WERI-Rb-1 (cell line): ENCODE data around the gene CNFN.

Experiments
- DNase-seq: peaks from one replicate; pipeline ENCODE4 v3.0.0-alpha.2; 2020
- H3K27ac ChIP-seq: fragments of 250-450 bp; sonication (Bioruptor Pico); 2 replicates; pipeline ENCODE4 v1.5.1; 2020; ENCODE audit warnings: mild to moderate bottlenecking, moderate library complexity
- H3K27me3 ChIP-seq: fragments of 250-450 bp; sonication (Bioruptor Pico); 2 replicates; pipeline ENCODE4 v1.5.1; 2021; ENCODE audit warnings: mild to moderate bottlenecking, low read depth, moderate library complexity; ENCODE audit not compliant: insufficient read depth, severe bottlenecking
- H3K36me3 ChIP-seq: fragments of 250-450 bp; sonication (Bioruptor Pico); 2 replicates; pipeline ENCODE4 v1.5.1; 2020; ENCODE audit warnings: mild to moderate bottlenecking, moderate library complexity
- H3K4me3 ChIP-seq: 2 replicates; pipeline ENCODE4 v1.5.1; 2011; ENCODE audit warnings: low read depth, mild to moderate bottlenecking, control low read depth, low read length
- H3K9me3 ChIP-seq: fragments of 250-450 bp; sonication (Bioruptor Pico); 2 replicates; pipeline ENCODE4 v1.5.1; 2021; ENCODE audit warnings: mild to moderate bottlenecking, moderate library complexity; ENCODE audit not compliant: severe bottlenecking
- CTCF ChIP-seq: IDR thresholded peaks from 2 replicates; pipeline ENCODE4 v1.5.1; 2011; ENCODE audit warnings: low read depth, mild to moderate bottlenecking, control low read depth, inconsistent platforms, low read length

CNFN gene

GRCh38 chr19:42362891-42363440, 27.1 kb downstream of the CNFN start:
- Histone ChIP-seq H3K27ac (no peak overlapping the region), H3K9me3 (no peaks in the 10 kb centered on the region), H3K4me3 (no peak overlapping the region), H3K27me3 (no peaks in the 10 kb centered on the region), H3K36me3 (peaks cover 16% of the 10 kb centered on the region)
- TF ChIP-seq CTCF, result no peak
- DNase-seq, result no peak

- Histone ChIP-seq H3K9me3 (no peaks in the 10 kb centered on the region), H3K4me3 (no peak overlapping the region), H3K36me3 (peaks cover 21% of the 10 kb centered on the region), H3K27ac (no peak overlapping the region), H3K27me3 (no peaks in the 10 kb centered on the region)
- no peak for DNase-seq
- no peak for TF ChIP-seq CTCF
Observed at GRCh38 chr19:42362342-42362741, 27.8 kb downstream of the CNFN start.

GRCh38 chr19:42361545-42361910, 28.6 kb downstream of the CNFN start:
- no peak for TF ChIP-seq CTCF
- H3K36me3 ChIP-seq, result peaks cover 30% of the 10 kb centered on the region
- H3K4me3 ChIP-seq, result no peak overlapping the region
- H3K27me3 ChIP-seq, result no peaks in the 10 kb centered on the region
- H3K9me3 ChIP-seq, result no peaks in the 10 kb centered on the region
- no peak overlapping the region for H3K27ac ChIP-seq
- no peak for DNase-seq

GRCh38 chr19:42360787-42361544, 29.1 kb downstream of the CNFN start:
- H3K36me3 ChIP-seq, result peaks cover 35% of the 10 kb centered on the region

GRCh38 chr19:42357290-42357689, 32.8 kb downstream of the CNFN start:
- peaks cover 23% of the 10 kb centered on the region for H3K36me3 ChIP-seq
- no peak overlapping the region for H3K27ac ChIP-seq
- H3K27me3 ChIP-seq, result no peaks in the 10 kb centered on the region
- DNase-seq, result no peak
- no peak for TF ChIP-seq CTCF
- H3K9me3 ChIP-seq, result no peaks in the 10 kb centered on the region
- H3K4me3 ChIP-seq, result no peak overlapping the region

More at GRCh38 chr19:42360787-42361544, 29.1 kb downstream of the CNFN start:
- TF ChIP-seq CTCF, result 0 out of 2 replicates have a peak, but pooled peaks have one; percentile 11
- peak; percentile 56 for DNase-seq
- H3K27ac ChIP-seq, result no peak overlapping the region
- H3K9me3 ChIP-seq, result no peaks in the 10 kb centered on the region
- H3K4me3 ChIP-seq, result no peak overlapping the region
- H3K27me3 ChIP-seq, result no peaks in the 10 kb centered on the region
